H1 (cell line): ENCODE data around the gene PHACTR2. TPM values are rescaled to one million over a fixed set of nuclear protein-coding genes. Genes with fewer than 3 reads are reported as not detected.
A peak's percentile ranks its signal among the peaks of the same experiment; 100 is the strongest.

ENCODE experiments used
- polyA plus RNA-seq, 7 experiments: library from polyadenylated mRNA; depleted of rRNA in 3 of 7; stranded (reverse) in 5 of 7; unstranded in 2 of 7; fragments of >200 nt in 5 of 7; fragments of 200-250 nt in 2 of 7; gene quantifications; 1 replicate in 5 of 7; 2 replicates in 1 of 7; 4 replicates in 1 of 7; pipeline versions ENCODE4 v1.2.1 to v1.2.3, GENCODE V29; 2011 to 2013; ENCODE audit warnings: missing spikeins in 2 of 7, mixed read lengths in 2 of 7
- total RNA-seq: library from RNA; stranded (reverse); fragmentation: NEBNext Ultra II Directional; extraction: Animal tissue kit (Norgen Biotek cat#: 25700); gene quantifications from 2 replicates; pipeline ENCODE4 v1.2.1, GENCODE V29; 2021
- TF ChIP-seq, protein P1 (sequence below): fragments of 300-600 bp; sonication (generic); IDR thresholded peaks from 2 replicates; pipeline ENCODE4 v1.7.1; 2012; ENCODE audit warnings: low read length, moderate library complexity, mild to moderate bottlenecking, inconsistent platforms; ENCODE audit not compliant: insufficient replicate concordance
- TF ChIP-seq, protein P2 (sequence below), 3 experiments: IDR thresholded peaks; 1 replicate in 2 of 3; 2 replicates in 1 of 3; pipeline versions ENCODE4 v1.5.1 to v1.6.1; 2011; ENCODE audit warnings: low read length in 3 of 3, mild to moderate bottlenecking in 3 of 3, inconsistent platforms in 2 of 3, low read depth in 1 of 3, moderate library complexity in 1 of 3; ENCODE audit not compliant: insufficient read depth in 1 of 3; ENCODE audit errors: control extremely low read depth in 1 of 3

PHACTR2 gene
- total and polyA plus RNA-seq, 2 of the 8 experiments (the other 6 are each of a cell fraction or from before 2014, with no cell fraction given) = 16.9 to 131 TPM

DNA sequence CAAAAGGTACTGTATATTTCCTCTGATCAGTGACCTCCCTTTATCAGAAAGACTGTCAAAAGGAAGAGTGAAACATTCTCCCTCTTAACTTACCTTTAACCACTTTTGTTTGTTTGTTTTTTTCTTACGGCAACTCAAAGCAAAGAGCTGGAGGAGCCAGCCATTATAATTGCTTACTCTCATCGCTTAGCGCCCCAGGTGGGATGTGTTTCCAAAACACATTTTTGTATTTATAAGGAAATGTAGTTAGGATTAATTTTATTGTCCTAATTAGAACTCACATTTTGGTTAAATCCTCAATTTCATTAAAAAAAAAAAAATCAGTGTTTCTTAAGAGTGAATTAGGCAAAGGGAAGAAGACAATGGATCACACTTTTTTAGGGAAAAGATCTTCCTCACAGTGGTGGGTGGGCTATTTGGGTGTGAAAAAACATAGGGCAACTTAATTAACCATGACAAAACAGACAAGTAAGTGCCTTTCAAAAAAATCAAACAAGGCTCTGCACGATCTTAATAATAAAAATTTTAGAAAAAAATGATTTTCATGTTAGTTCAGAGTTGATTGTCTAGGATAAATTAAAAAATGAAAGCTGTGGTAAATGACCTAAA lies 1.2 kb upstream of the PHACTR2 start (continued):
- TF ChIP-seq, protein P1, sequence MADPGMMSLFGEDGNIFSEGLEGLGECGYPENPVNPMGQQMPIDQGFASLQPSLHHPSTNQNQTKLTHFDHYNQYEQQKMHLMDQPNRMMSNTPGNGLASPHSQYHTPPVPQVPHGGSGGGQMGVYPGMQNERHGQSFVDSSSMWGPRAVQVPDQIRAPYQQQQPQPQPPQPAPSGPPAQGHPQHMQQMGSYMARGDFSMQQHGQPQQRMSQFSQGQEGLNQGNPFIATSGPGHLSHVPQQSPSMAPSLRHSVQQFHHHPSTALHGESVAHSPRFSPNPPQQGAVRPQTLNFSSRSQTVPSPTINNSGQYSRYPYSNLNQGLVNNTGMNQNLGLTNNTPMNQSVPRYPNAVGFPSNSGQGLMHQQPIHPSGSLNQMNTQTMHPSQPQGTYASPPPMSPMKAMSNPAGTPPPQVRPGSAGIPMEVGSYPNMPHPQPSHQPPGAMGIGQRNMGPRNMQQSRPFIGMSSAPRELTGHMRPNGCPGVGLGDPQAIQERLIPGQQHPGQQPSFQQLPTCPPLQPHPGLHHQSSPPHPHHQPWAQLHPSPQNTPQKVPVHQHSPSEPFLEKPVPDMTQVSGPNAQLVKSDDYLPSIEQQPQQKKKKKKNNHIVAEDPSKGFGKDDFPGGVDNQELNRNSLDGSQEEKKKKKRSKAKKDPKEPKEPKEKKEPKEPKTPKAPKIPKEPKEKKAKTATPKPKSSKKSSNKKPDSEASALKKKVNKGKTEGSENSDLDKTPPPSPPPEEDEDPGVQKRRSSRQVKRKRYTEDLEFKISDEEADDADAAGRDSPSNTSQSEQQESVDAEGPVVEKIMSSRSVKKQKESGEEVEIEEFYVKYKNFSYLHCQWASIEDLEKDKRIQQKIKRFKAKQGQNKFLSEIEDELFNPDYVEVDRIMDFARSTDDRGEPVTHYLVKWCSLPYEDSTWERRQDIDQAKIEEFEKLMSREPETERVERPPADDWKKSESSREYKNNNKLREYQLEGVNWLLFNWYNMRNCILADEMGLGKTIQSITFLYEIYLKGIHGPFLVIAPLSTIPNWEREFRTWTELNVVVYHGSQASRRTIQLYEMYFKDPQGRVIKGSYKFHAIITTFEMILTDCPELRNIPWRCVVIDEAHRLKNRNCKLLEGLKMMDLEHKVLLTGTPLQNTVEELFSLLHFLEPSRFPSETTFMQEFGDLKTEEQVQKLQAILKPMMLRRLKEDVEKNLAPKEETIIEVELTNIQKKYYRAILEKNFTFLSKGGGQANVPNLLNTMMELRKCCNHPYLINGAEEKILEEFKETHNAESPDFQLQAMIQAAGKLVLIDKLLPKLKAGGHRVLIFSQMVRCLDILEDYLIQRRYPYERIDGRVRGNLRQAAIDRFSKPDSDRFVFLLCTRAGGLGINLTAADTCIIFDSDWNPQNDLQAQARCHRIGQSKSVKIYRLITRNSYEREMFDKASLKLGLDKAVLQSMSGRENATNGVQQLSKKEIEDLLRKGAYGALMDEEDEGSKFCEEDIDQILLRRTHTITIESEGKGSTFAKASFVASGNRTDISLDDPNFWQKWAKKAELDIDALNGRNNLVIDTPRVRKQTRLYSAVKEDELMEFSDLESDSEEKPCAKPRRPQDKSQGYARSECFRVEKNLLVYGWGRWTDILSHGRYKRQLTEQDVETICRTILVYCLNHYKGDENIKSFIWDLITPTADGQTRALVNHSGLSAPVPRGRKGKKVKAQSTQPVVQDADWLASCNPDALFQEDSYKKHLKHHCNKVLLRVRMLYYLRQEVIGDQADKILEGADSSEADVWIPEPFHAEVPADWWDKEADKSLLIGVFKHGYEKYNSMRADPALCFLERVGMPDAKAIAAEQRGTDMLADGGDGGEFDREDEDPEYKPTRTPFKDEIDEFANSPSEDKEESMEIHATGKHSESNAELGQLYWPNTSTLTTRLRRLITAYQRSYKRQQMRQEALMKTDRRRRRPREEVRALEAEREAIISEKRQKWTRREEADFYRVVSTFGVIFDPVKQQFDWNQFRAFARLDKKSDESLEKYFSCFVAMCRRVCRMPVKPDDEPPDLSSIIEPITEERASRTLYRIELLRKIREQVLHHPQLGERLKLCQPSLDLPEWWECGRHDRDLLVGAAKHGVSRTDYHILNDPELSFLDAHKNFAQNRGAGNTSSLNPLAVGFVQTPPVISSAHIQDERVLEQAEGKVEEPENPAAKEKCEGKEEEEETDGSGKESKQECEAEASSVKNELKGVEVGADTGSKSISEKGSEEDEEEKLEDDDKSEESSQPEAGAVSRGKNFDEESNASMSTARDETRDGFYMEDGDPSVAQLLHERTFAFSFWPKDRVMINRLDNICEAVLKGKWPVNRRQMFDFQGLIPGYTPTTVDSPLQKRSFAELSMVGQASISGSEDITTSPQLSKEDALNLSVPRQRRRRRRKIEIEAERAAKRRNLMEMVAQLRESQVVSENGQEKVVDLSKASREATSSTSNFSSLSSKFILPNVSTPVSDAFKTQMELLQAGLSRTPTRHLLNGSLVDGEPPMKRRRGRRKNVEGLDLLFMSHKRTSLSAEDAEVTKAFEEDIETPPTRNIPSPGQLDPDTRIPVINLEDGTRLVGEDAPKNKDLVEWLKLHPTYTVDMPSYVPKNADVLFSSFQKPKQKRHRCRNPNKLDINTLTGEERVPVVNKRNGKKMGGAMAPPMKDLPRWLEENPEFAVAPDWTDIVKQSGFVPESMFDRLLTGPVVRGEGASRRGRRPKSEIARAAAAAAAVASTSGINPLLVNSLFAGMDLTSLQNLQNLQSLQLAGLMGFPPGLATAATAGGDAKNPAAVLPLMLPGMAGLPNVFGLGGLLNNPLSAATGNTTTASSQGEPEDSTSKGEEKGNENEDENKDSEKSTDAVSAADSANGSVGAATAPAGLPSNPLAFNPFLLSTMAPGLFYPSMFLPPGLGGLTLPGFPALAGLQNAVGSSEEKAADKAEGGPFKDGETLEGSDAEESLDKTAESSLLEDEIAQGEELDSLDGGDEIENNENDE = peak; percentile 95
- TF ChIP-seq, protein P2, sequence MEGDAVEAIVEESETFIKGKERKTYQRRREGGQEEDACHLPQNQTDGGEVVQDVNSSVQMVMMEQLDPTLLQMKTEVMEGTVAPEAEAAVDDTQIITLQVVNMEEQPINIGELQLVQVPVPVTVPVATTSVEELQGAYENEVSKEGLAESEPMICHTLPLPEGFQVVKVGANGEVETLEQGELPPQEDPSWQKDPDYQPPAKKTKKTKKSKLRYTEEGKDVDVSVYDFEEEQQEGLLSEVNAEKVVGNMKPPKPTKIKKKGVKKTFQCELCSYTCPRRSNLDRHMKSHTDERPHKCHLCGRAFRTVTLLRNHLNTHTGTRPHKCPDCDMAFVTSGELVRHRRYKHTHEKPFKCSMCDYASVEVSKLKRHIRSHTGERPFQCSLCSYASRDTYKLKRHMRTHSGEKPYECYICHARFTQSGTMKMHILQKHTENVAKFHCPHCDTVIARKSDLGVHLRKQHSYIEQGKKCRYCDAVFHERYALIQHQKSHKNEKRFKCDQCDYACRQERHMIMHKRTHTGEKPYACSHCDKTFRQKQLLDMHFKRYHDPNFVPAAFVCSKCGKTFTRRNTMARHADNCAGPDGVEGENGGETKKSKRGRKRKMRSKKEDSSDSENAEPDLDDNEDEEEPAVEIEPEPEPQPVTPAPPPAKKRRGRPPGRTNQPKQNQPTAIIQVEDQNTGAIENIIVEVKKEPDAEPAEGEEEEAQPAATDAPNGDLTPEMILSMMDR (IDR thresholded peaks at IDR 0.05; ENCODE audit: control extremely low read depth in 1 of 3, insufficient read depth in 1 of 3, low read depth in 1 of 3, low read length in 3 of 3) = no peak
